Activated CD8-positive, alpha-beta memory T cell treated with anti-CD3 and anti-CD28 coated beads, Interleukin-2, amount 50 U/mL, for 1 hour (primary cell): ENCODE data around the gene CMC1.

Experiments used
- DNase-seq: peaks from one replicate; pipeline ENCODE4 v3.0.0-alpha.2; 2020; ENCODE audit errors: extremely low read depth

Gene CMC1

DNA sequence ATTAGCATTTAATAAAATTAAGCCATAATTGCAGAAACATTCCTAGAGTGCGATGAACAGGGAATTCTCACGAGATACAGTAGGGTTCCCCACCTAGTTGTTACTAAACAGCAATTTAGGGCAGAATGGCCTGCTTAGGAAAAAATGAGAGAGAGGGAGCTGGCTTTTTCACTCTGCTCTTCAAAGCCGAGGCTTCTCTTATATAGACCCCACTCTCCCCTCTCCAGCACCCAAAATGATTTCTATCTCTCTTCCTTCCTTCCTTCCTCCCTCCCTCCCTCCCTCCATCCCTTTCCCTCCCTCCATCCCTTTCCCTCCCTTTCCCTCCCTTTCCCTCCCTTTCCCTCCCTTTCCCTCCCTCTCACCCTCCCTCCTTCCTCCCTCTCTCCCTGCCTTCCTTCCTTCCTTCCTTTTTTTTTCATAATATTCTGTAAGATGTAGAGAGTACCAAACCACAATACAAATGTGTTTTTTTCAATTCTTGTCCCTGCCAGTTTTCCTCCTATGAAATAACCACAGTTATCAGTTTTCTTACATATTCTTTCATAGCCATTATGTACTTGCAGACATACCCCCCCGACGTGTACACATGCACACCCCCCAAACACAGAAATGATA is 59.0 kb downstream of the CMC1 start:
- no peak for DNase-seq

DNA sequence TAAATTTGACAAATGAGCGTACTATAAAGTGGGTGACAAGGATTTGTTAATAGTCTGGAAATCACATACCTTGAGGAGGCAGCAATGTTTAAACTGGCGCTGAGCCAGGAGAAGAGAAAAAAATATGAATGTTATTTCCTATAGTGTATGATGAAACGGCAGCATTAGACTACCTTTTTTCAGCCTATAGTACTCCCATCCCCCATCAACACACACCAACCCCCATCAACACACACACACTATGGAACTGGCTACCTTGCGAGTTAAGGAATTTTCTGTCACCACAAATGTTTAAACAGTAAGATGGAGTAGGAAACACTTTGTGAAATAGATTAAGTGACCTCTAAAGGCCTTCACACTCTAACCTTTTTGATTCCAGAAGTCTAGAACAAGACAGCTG is 60.3 kb downstream of the CMC1 start:
- DNase-seq: no peak

DNA sequence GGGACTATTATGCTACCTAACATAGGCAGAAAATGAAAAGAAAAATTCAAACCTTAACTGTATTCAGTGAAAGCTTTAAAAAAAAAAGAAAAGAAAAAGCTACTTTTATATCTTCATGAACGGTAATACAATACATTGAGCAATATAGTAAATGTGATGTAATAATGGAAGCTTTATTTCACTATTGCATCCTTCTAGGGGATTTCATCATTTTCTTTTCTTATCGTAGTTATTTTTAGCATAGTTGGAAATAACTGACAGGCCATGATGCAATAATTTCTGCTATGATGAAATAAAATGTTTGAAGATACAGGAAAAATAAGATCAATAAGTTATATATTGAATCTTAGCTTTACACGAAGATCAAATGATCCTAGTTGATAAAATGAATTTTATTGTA is 66.8 kb downstream of the CMC1 start:
- DNase-seq: no peak

GRCh38 chr3:28315711-28316110 is 74.3 kb downstream of the CMC1 start:
- DNase-seq: no peak

GRCh38 chr3:28316226-28316625 is 74.8 kb downstream of the CMC1 start:
- DNase-seq: no peak

- peak; percentile 19 for DNase-seq
Measured at GRCh38 chr3:28317438-28318022, 76.1 kb downstream of the CMC1 start.

- no peak for DNase-seq
Measured at GRCh38 chr3:28320981-28321380, 79.6 kb downstream of the CMC1 start.

GRCh38 chr3:28322464-28322863 is 81.0 kb downstream of the CMC1 start:
- DNase-seq: no peak

DNA sequence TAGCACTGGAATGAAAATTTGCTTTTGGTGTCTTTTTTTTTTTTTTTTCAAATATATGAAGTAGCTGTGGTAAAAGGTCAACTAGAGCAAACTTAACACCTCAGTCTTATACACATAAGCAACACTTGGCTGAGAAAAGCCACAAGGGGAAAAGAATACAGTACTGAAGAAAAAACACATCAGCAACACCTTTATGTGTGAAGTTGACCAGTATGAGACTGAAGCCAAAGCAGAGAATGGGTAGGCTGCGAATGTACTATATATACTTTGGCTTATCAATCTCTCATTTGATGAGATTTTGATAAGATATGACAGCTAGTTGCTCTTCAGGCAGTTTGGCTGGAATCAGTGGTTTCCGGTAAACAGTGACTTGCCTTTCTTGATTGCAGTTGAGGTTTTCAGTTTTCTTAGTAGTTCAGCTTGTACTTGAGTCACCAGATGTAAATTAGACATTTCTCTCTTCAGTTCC is 85.1 kb downstream of the CMC1 start:
- DNase-seq: no peak

GRCh38 chr3:28328188-28329151 is 87.1 kb downstream of the CMC1 start:
- no peak for DNase-seq

- no peak for DNase-seq
Measured at GRCh38 chr3:28334552-28334951, 93.1 kb downstream of the CMC1 start.

DNA sequence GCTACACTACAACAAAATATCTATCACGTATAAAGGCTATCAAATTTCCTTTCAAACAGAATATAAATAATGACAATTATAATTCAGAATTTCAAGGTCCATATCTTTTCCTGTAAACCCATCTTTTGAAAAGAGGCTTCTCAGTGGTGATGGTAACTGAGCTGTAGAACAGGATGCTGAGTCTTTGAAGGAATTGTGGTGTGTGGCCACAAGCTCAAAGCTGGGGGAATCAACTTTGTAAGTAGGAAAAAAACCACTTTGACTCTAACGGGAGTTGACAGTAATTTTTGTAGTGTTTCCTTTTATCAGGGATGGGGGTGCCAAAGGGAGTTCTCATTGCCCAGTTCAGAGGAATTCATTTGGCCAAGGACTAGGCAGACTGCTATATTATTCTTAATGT is 93.8 kb downstream of the CMC1 start:
- DNase-seq: no peak

- DNase-seq: no peak
Measured at GRCh38 chr3:28337230-28337629, 95.8 kb downstream of the CMC1 start.

DNA sequence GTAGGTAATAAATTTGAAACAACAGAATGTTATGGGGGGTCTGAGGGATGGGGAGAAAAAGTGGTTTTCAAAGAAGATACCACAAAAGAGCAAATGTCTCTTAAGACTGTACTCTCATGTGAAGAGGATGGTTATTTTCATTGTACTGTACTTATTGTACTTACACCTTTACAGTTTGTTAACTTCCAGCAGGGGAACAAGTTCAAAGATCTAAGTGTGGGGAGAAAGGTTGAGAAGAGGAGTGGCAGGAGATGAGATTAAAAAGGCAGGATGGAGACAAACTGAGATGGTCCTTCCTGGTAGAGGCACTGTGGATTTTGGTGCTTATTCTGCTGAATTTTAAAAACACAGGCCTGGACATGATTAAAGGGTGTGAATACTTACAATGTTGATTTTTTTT is 101.7 kb downstream of the CMC1 start:
- DNase-seq: no peak

DNA sequence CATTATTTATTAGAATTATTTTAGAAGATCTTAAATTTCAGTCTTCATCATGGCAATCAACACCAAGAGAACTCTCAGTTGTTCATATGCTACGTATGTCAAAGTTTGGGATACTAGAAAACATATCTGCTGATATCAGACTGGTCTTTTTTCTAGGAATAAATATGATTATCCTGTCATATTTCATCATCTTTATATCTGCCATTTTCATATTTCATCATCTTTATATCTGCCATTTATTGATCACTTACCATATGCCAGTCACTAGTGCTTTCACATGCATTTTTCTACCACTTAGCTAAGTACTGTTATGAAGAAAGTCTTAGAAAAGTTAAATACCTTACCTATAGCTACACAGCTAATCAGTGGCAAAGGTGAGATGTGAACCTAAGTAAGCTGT is 104.3 kb downstream of the CMC1 start:
- no peak for DNase-seq

- DNase-seq: no peak
Measured at GRCh38 chr3:28347374-28348264, 106.2 kb downstream of the CMC1 start.

- no peak for DNase-seq
Measured at GRCh38 chr3:28348265-28348628, 106.8 kb downstream of the CMC1 start.

- peak; percentile 78 for DNase-seq
Measured at GRCh38 chr3:28348629-28349468, 107.4 kb downstream of the CMC1 start, which contains the start of the genes AZI2 and ZCWPW2. Gene AZI2 (minus strand): TSS chr3:28348824. CDS start chr3:28340617, 8,207 bp downstream. Gene ZCWPW2 (plus strand): TSS chr3:28348721. CDS start chr3:28413069, 64,348 bp downstream.

GRCh38 chr3:28349469-28350000 is 108.1 kb downstream of the CMC1 start:
- no peak for DNase-seq
